NCI-H1092 treated with DMSO at 0.1 percent for 48 hours (cell line): ENCODE data around the gene COG5.

ENCODE experiments used
- DNase-seq: peaks from one replicate; lab custom pipeline; 2025; lab: John Stamatoyannopoulos, UW

The COG5 gene

GRCh38 chr7:107463139-107464078, 100.3 kb downstream of the COG5 start:
- peak; percentile 66 for DNase-seq

- no peak for DNase-seq
Observed at GRCh38 chr7:107461938-107462533, 101.7 kb downstream of the COG5 start.

- DNase-seq, result no peak
Observed at GRCh38 chr7:107453388-107453787, 110.3 kb downstream of the COG5 start.

- DNase-seq, result no peak
Observed at GRCh38 chr7:107450970-107451369, 112.8 kb downstream of the COG5 start.

GRCh38 chr7:107446988-107447387, 116.7 kb downstream of the COG5 start:
- DNase-seq, result no peak

GRCh38 chr7:107446531-107446930, 117.2 kb downstream of the COG5 start:
- DNase-seq, result no peak

GRCh38 chr7:107442678-107443077, 121.0 kb downstream of the COG5 start:
- DNase-seq, result no peak

- DNase-seq, result no peak
Observed at GRCh38 chr7:107441581-107442422, 121.9 kb downstream of the COG5 start.

- no peak for DNase-seq
Observed at GRCh38 chr7:107439025-107439424, 124.7 kb downstream of the COG5 start.

- no peak for DNase-seq
Observed at GRCh38 chr7:107435749-107436148, 128.0 kb downstream of the COG5 start.

- DNase-seq, result no peak
Observed at GRCh38 chr7:107432261-107432660, 131.5 kb downstream of the COG5 start.

- DNase-seq, result no peak
Observed at GRCh38 chr7:107430057-107430456, 133.7 kb downstream of the COG5 start.

- DNase-seq, result no peak
Observed at GRCh38 chr7:107428642-107429041, 135.1 kb downstream of the COG5 start.

- no peak for DNase-seq
Observed at GRCh38 chr7:107427462-107427861, 136.3 kb downstream of the COG5 start.

- DNase-seq, result no peak
Observed at GRCh38 chr7:107414198-107414597, 149.5 kb downstream of the COG5 start.

GRCh38 chr7:107408349-107408748, 155.4 kb downstream of the COG5 start:
- no peak for DNase-seq

GRCh38 chr7:107405559-107405958, 158.2 kb downstream of the COG5 start:
- DNase-seq, result no peak

- no peak for DNase-seq
Observed at GRCh38 chr7:107404740-107405537, 158.8 kb downstream of the COG5 start.

- no peak for DNase-seq
Observed at GRCh38 chr7:107398161-107398560, 165.6 kb downstream of the COG5 start.

- no peak for DNase-seq
Observed at GRCh38 chr7:107396990-107397389, 166.7 kb downstream of the COG5 start.

- no peak for DNase-seq
Observed at GRCh38 chr7:107396081-107396480, 167.6 kb downstream of the COG5 start.

- DNase-seq, result no peak
Observed at GRCh38 chr7:107394831-107395230, 168.9 kb downstream of the COG5 start.
